ENCODE measurements around the gene MACROD2. TPM values are rescaled to one million over a fixed set of nuclear protein-coding genes. Genes with fewer than 3 reads are reported as not detected.

Gene MACROD2
- total RNA-seq, 1 experiment from 2014 or later: 1.6 TPM

DNA sequence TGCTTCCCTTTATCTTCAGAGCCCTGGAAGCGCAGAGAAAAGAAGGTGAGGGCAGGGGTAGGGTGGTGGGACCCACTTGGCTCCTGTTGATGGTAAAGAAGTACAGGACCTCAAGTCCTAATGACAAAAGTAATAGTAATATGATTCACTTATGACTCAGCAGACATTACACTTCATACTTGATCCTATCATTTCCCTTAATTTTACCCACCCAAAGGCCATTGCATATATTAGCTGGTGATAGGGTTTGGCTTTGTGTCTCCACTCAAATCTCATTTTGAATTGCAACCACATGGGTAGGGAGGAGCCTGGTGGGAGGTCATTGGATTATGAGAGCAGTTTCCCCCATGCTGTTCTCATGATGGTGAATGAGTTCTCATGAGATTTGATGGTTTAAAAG is 1697.3 kb downstream of the MACROD2 start:
- no peak overlapping the region for H2BK20ac ChIP-seq (ENCODE audit: low read depth, low read length, poor library complexity, severe bottlenecking)
- no peaks in the 10 kb centered on the region for H3K23me2 ChIP-seq (ENCODE audit: insufficient read length, low read depth, low read length, poor library complexity, severe bottlenecking)
- no peak overlapping the region for H4K8ac ChIP-seq (replicated peaks; ENCODE audit: insufficient read length, low read depth, low read length)
- no peak overlapping the region for H3K4me2 ChIP-seq (ENCODE audit: insufficient read depth, insufficient read length, low read length)
- no peaks in the 10 kb centered on the region for H3K79me1 ChIP-seq (ENCODE audit: insufficient read depth, low read depth, low read length, poor library complexity, severe bottlenecking)
- no peaks in the 10 kb centered on the region for H4K20me1 ChIP-seq (ENCODE audit: control insufficient read depth, insufficient read depth, insufficient read length)
- no peak overlapping the region for H2AFZ ChIP-seq (ENCODE audit: low read length)
- no peaks in the 10 kb centered on the region for H3K79me2 ChIP-seq (ENCODE audit: insufficient read depth, low read length)
- TF ChIP-seq, protein P1, sequence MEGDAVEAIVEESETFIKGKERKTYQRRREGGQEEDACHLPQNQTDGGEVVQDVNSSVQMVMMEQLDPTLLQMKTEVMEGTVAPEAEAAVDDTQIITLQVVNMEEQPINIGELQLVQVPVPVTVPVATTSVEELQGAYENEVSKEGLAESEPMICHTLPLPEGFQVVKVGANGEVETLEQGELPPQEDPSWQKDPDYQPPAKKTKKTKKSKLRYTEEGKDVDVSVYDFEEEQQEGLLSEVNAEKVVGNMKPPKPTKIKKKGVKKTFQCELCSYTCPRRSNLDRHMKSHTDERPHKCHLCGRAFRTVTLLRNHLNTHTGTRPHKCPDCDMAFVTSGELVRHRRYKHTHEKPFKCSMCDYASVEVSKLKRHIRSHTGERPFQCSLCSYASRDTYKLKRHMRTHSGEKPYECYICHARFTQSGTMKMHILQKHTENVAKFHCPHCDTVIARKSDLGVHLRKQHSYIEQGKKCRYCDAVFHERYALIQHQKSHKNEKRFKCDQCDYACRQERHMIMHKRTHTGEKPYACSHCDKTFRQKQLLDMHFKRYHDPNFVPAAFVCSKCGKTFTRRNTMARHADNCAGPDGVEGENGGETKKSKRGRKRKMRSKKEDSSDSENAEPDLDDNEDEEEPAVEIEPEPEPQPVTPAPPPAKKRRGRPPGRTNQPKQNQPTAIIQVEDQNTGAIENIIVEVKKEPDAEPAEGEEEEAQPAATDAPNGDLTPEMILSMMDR (conservative IDR thresholded peaks at IDR 0.05): no peak
- Mint-ChIP-seq H3K9me3 (peaks cover 9% of the 10 kb centered on the region in 2 experiments), H3K27ac (no peak overlapping the region), H3K4me3 (no peak overlapping the region), H3K36me3 (ENCODE audit: insufficient read depth in 1 of 3, low read depth in 3 of 3) (peaks cover 0 to 8% (median 0%) of the 10 kb centered on the region in 3 experiments; a peak in 2 of 7 replicates), H3K27me3 (ENCODE audit: low read depth) (no peaks in the 10 kb centered on the region), H3K4me1 (no peaks in the 10 kb centered on the region)
- no peak overlapping the region for H3K14ac ChIP-seq (ENCODE audit: insufficient read depth, low read length)
- no peak overlapping the region for H4K5ac ChIP-seq (ENCODE audit: insufficient read length, low read depth, low read length)
- no peak overlapping the region for H3K18ac ChIP-seq (ENCODE audit: insufficient read length, low read depth, low read length)
- H2BK120ac ChIP-seq (ENCODE audit: low read depth, low read length, poor library complexity, severe bottlenecking): no peak overlapping the region
- no peaks in the 10 kb centered on the region for H3K27me3 ChIP-seq (ENCODE audit: insufficient read depth, low read length)
- no peak overlapping the region for H2BK5ac ChIP-seq (ENCODE audit: insufficient read length, low read length)
- no peaks in the 10 kb centered on the region for H3K9me3 ChIP-seq (ENCODE audit: control insufficient read depth, low read depth, low read length)
- H4K91ac ChIP-seq (ENCODE audit: insufficient read length, low read depth, low read length): no peak overlapping the region
- H2BK15ac ChIP-seq (ENCODE audit: low read depth, low read length): no peak overlapping the region
- no peak overlapping the region for H3K23ac ChIP-seq (ENCODE audit: insufficient read length, low read depth, low read length)
- H3K56ac ChIP-seq (ENCODE audit: insufficient read length, low read depth, low read length): no peak overlapping the region
- no peak overlapping the region for H3K9ac ChIP-seq (ENCODE audit: extremely low read depth, insufficient read length, low read length)
- no CpG with 5 or more reads among the region's 1 CpG for WGBS (ENCODE audit: extremely low coverage, insufficient read length, low lambda C conversion rate)
- H3T11ph ChIP-seq (ENCODE audit: low read length): no peak overlapping the region
- no peak overlapping the region for H3K4ac ChIP-seq (ENCODE audit: low read depth, low read length)
- H3K4me1 ChIP-seq (ENCODE audit: insufficient read depth, low read length): no peaks in the 10 kb centered on the region
- no peak for DNase-seq
- no peak overlapping the region for H2BK12ac ChIP-seq (ENCODE audit: insufficient read length, low read depth, low read length)
- H2AK5ac ChIP-seq (ENCODE audit: insufficient read length, low read length): no peak overlapping the region
- no peak overlapping the region for H3K27ac ChIP-seq (ENCODE audit: insufficient read length, low read depth, low read length)

Measured in H9 (cell line).